ENCODE results near the gene PWWP2B. TPM values are rescaled to one million over a fixed set of nuclear protein-coding genes. Genes with fewer than 3 reads are reported as not detected.

Gene PWWP2B
- total RNA-seq, 1 donor from 2014 or later, result 49.4 TPM

GRCh38 chr10:132443983-132444876 is 47.2 kb downstream of the PWWP2B start:
- peaks cover 9% of the 10 kb centered on the region for H3K9me3 Mint-ChIP-seq (ENCODE audit: unreplicated experiment)
- TF ChIP-seq CTCF (IDR thresholded peaks at IDR 0.05; ENCODE audit: partially characterized antibody, unreplicated experiment), result no peak
- H3K27ac Mint-ChIP-seq (ENCODE audit: unreplicated experiment), result no peak overlapping the region
- H3K4me1 Mint-ChIP-seq (ENCODE audit: low read depth, unreplicated experiment), result peaks cover 4% of the 10 kb centered on the region
- H3K36me3 Mint-ChIP-seq (ENCODE audit: unreplicated experiment), result no peaks in the 10 kb centered on the region
- H3K4me3 Mint-ChIP-seq (ENCODE audit: unreplicated experiment), result no peak overlapping the region
- no peak for DNase-seq
- peaks cover 6% of the 10 kb centered on the region for H3K27me3 Mint-ChIP-seq (ENCODE audit: unreplicated experiment)

GRCh38 chr10:132444877-132445351 is 47.9 kb downstream of the PWWP2B start:
- Mint-ChIP-seq H3K36me3 (ENCODE audit: unreplicated experiment) (no peaks in the 10 kb centered on the region), H3K9me3 (ENCODE audit: unreplicated experiment) (peaks cover 4% of the 10 kb centered on the region), H3K4me3 (ENCODE audit: unreplicated experiment) (no peak overlapping the region), H3K4me1 (ENCODE audit: low read depth, unreplicated experiment) (peaks cover 4% of the 10 kb centered on the region), H3K27ac (ENCODE audit: unreplicated experiment) (no peak overlapping the region), H3K27me3 (ENCODE audit: unreplicated experiment) (peaks cover 4% of the 10 kb centered on the region)
- no peak for DNase-seq
- TF ChIP-seq CTCF (IDR thresholded peaks at IDR 0.05; ENCODE audit: partially characterized antibody, unreplicated experiment), result no peak

- no peak overlapping the region for H3K4me3 Mint-ChIP-seq (ENCODE audit: unreplicated experiment)
- peaks cover 4% of the 10 kb centered on the region for H3K9me3 Mint-ChIP-seq (ENCODE audit: unreplicated experiment)
- H3K27me3 Mint-ChIP-seq (ENCODE audit: unreplicated experiment), result peaks cover 4% of the 10 kb centered on the region
- H3K27ac Mint-ChIP-seq (ENCODE audit: unreplicated experiment), result no peak overlapping the region
- H3K4me1 Mint-ChIP-seq (ENCODE audit: low read depth, unreplicated experiment), result peaks cover 4% of the 10 kb centered on the region
- no peak for TF ChIP-seq CTCF (IDR thresholded peaks at IDR 0.05; ENCODE audit: partially characterized antibody, unreplicated experiment)
- DNase-seq, result no peak
- H3K36me3 Mint-ChIP-seq (ENCODE audit: unreplicated experiment), result no peaks in the 10 kb centered on the region
Measured at GRCh38 chr10:132445516-132446194, 48.7 kb downstream of the PWWP2B start.

GRCh38 chr10:132446195-132446581 is 49.2 kb downstream of the PWWP2B start:
- no peak overlapping the region for H3K27ac Mint-ChIP-seq (ENCODE audit: unreplicated experiment)
- TF ChIP-seq CTCF (IDR thresholded peaks at IDR 0.05; ENCODE audit: partially characterized antibody, unreplicated experiment), result no peak
- DNase-seq, result no peak
- H3K4me1 Mint-ChIP-seq (ENCODE audit: low read depth, unreplicated experiment), result peaks cover 4% of the 10 kb centered on the region
- no peaks in the 10 kb centered on the region for H3K36me3 Mint-ChIP-seq (ENCODE audit: unreplicated experiment)
- no peak overlapping the region for H3K4me3 Mint-ChIP-seq (ENCODE audit: unreplicated experiment)
- H3K9me3 Mint-ChIP-seq (ENCODE audit: unreplicated experiment), result peaks cover 4% of the 10 kb centered on the region
- peaks cover 4% of the 10 kb centered on the region for H3K27me3 Mint-ChIP-seq (ENCODE audit: unreplicated experiment)

All from glutamatergic neuron (in vitro differentiated cells).